HG02840 (cell line): ENCODE results near the gene RNF224.
A peak's percentile ranks its signal among the peaks of the same experiment; 100 is the strongest.
"Not testable (repeated sequence)": the region's sequence is repeated elsewhere in the genome, so short reads cannot be mapped to it uniquely, and the experiment has no call there.

ENCODE experiments used
- ATAC-seq: cut with Tn5 transposase; IDR thresholded peaks from one replicate; pipeline ENCODE4 v1.9.1; 2021; ENCODE audit warnings: mild to moderate bottlenecking, moderate library complexity, moderate number of reproducible peaks; ENCODE audit not compliant: unreplicated experiment, low FRiP score

Gene RNF224

GRCh38 chr9:137236936-137237421 is 9.7 kb downstream of the RNF224 start:
- no peak for ATAC-seq

- no peak for ATAC-seq
Observed at GRCh38 chr9:137237759-137238726, 10.7 kb downstream of the RNF224 start.

- ATAC-seq: not testable (repeated sequence)
Observed at GRCh38 chr9:137239541-137240200, 12.4 kb downstream of the RNF224 start.

- ATAC-seq: peak; percentile 25
Observed at GRCh38 chr9:137240318-137240840, 13.1 kb downstream of the RNF224 start.

GRCh38 chr9:137240841-137241489 is 13.7 kb downstream of the RNF224 start, which contains the start of gene TUBB4B:
Gene TUBB4B (plus strand): TSS chr9:137241287. CDS start chr9:137241361, 74 bp downstream.
- ATAC-seq: peak; percentile 72

- no peak for ATAC-seq
Observed at GRCh38 chr9:137241490-137242268, 14.4 kb downstream of the RNF224 start.

GRCh38 chr9:137242269-137243203 is 15.2 kb downstream of the RNF224 start:
- ATAC-seq: no peak

GRCh38 chr9:137243266-137243625 is 15.9 kb downstream of the RNF224 start:
- ATAC-seq: not testable (repeated sequence)

GRCh38 chr9:137243626-137244485 is 16.6 kb downstream of the RNF224 start:
- no peak for ATAC-seq

- ATAC-seq: no peak
Observed at GRCh38 chr9:137244486-137245449, 17.5 kb downstream of the RNF224 start.

GRCh38 chr9:137245450-137246421 is 18.4 kb downstream of the RNF224 start:
- ATAC-seq: no peak

- ATAC-seq: no peak
Observed at GRCh38 chr9:137247135-137247915, 20.0 kb downstream of the RNF224 start.

- no peak for ATAC-seq
Observed at GRCh38 chr9:137247916-137248175, 20.5 kb downstream of the RNF224 start.

- ATAC-seq: no peak
Observed at GRCh38 chr9:137250329-137251193, 23.3 kb downstream of the RNF224 start.
